ENCODE measurements around the gene LGALS7B. TPM values are rescaled to one million over a fixed set of nuclear protein-coding genes. Genes with fewer than 3 reads are reported as not detected.

LGALS7B gene
- total and polyA plus RNA-seq, 10 of the 15 experiments (the other 5 are each of a cell fraction or from before 2014, with no cell fraction given) = not detected

GRCh38 chr19:38831142-38831605, 42.2 kb downstream of the LGALS7B start (continued):
- TF ChIP-seq PKNOX1 (IDR thresholded peaks at IDR 0.05) = peak; percentile 82
- peak; percentile 64; the same call in 1 of the 2 replicates for TF ChIP-seq MLLT1 (IDR thresholded peaks at IDR 0.05)

GRCh38 chr19:38833092-38833425, 44.1 kb downstream of the LGALS7B start:
- Histone ChIP-seq H3K79me2 (ENCODE audit: control insufficient read depth, insufficient read depth, low read length) (peaks cover 11% of the 10 kb centered on the region), H3K9me3 (replicated peaks; ENCODE audit: control insufficient read depth, insufficient read depth, low read length) (no peaks in the 10 kb centered on the region), H3K4me1 (ENCODE audit: control insufficient read depth, insufficient read depth, low read length) (no peaks in the 10 kb centered on the region; the same call in 1 of the 2 replicates), H3K27ac (ENCODE audit: control insufficient read depth, insufficient read depth) (no peak overlapping the region), H3K4me3 (no peak overlapping the region), H3K27me3 (replicated peaks in 1 of 2; ENCODE audit: control insufficient read depth in 2 of 2, insufficient read depth in 2 of 2, low read length in 1 of 2) (no peaks in the 10 kb centered on the region), H3K9ac (ENCODE audit: control insufficient read depth, insufficient read depth, low read length) (no peak overlapping the region), H4K20me1 (ENCODE audit: control insufficient read depth, insufficient read depth) (no peaks in the 10 kb centered on the region; the same call in 1 of the 2 replicates), H2AFZ (ENCODE audit: control insufficient read depth, low read depth, low read length) (no peak overlapping the region), H3K36me3 (ENCODE audit: control insufficient read depth in 2 of 2, insufficient read depth in 2 of 2, low read length in 1 of 2) (peaks cover 18% of the 10 kb centered on the region in 2 experiments), H3K4me2 (ENCODE audit: control insufficient read depth, insufficient read depth) (no peak overlapping the region)
- SMC1A ChIA-PET (ENCODE audit: uncharacterized antibody, unreplicated experiment) = interaction anchor here (2.6 to 3.0 kb wide), 2 partner anchors 36 to 54 kb away, joined by 12 to 14 read pairs; no protein-coding TSS in a partner anchor
- FAIRE-seq = no peak
- intact Hi-C loops (cut with micrococcal nuclease; ENCODE audit: unreplicated experiment) (loop anchor here (10.0 kb wide), 2 partner anchors 52 to 288 kb away; no protein-coding TSS in a partner anchor), in situ Hi-C loops (cut with MboI) (no loop called here)
- CTCF ChIA-PET = interaction anchor here (0.9 to 2.6 kb wide), 3 partner anchors 36 to 289 kb away, joined by 3 to 14 read pairs (median 3); no protein-coding TSS in a partner anchor
- POLR2A ChIA-PET = interaction anchor here (0.6 to 6.1 kb wide), 5 partner anchors 8 to 27 kb away, joined by 3 to 43 read pairs (median 6); no protein-coding TSS in a partner anchor
- RAD21 ChIA-PET (ENCODE audit: unreplicated experiment) = no interaction called here
- no peak for ATAC-seq
- WGBS (ENCODE audit: insufficient coverage, insufficient replicate concordance, low lambda C conversion rate, missing lambda C conversion rate) = 97% methylated on average over 7 of the region's 7 CpGs
- no peak for DNase-seq (ENCODE audit: low read depth, low spot score)
- BruUV-seq (replicated peaks) = no TSS peak
- TF ChIP-seq STAT3 (IDR thresholded peaks at IDR 0.05; ENCODE audit: low read depth, low read length) = no peak
- no peak for TF ChIP-seq SREBF1 (IDR thresholded peaks at IDR 0.05; ENCODE audit: low read length)
- no peak for TF ChIP-seq JUNB (IDR thresholded peaks at IDR 0.05)
- no peak for TF ChIP-seq ZNF687 (IDR thresholded peaks at IDR 0.05)
- TF ChIP-seq E4F1 (IDR thresholded peaks at IDR 0.05; ENCODE audit: borderline replicate concordance, partially characterized antibody) = no peak
- TF ChIP-seq RAD51 (IDR thresholded peaks at IDR 0.05) = no peak
- no peak for TF ChIP-seq IKZF1 (conservative IDR thresholded peaks at IDR 0.05)
- TF ChIP-seq TCF3 (IDR thresholded peaks at IDR 0.05; ENCODE audit: borderline replicate concordance, insufficient read depth, low read depth, low read length) = no peak
- TF ChIP-seq ZNF384 (IDR thresholded peaks at IDR 0.05; ENCODE audit: borderline replicate concordance, low read depth, low read length) = no peak

Data from GM12878 (cell line).